DMS53 treated with DMSO at 0.1 percent for 48 hours (cell line): ENCODE data around the gene NSD2.
"Not testable (repeated sequence)": the region's sequence is repeated elsewhere in the genome, so short reads cannot be mapped to it uniquely, and the experiment has no call there.

Source experiments
- DNase-seq: peaks from one replicate; lab custom pipeline; 2025; ENCODE audit not compliant: unreplicated experiment; lab: John Stamatoyannopoulos, UW

The NSD2 gene

GRCh38 chr4:1870578-1871443 is at the start of gene NSD2:
NSD2 (plus strand) TSS chr4:1871393; CDS start chr4:1900655, 29,262 bp downstream.
- DNase-seq = peak; percentile 94

DNA sequence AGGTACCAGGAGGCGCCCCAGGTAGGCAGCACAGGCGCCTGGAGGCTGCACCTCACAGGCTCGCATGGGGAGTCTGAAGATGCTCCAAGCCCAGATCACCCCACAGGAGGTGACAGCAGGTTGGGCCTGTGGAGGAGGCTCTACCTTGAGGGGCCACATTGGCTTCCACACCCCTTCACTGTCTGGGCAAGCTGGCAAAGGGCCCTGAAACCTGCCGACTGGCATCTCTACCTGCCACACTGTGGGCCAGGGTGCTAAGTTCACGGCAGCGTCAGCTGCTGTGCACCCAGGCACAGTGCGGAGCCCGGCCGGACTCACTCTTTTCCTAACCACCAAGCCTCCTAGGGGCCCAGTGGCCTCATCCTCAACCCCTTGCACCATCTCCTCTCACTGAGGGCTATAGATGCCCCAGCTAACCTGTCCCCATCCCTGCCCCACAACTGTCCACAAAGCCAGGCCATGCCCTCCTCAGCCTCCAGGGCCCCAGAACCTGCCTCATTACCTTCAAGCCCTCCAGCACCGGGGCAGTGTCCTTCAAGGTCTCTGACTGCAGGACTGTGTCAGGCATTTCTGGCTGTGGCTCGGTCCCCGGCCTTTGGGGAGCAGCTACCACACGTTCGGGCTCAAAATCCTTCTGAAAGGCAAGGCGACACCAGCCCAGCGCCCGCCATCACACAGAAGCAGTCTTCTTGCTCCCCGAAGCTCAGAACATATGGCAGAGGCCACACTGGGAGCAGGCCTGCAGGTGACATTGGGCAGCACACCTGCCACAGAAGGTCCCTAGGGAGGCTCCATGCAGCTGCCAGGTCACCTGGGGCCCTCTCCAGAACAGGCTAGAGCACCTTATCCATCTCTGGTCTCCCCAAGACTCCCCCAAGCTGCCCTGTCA is 49.3 kb upstream of the NSD2 start:
- no peak for DNase-seq

DNA sequence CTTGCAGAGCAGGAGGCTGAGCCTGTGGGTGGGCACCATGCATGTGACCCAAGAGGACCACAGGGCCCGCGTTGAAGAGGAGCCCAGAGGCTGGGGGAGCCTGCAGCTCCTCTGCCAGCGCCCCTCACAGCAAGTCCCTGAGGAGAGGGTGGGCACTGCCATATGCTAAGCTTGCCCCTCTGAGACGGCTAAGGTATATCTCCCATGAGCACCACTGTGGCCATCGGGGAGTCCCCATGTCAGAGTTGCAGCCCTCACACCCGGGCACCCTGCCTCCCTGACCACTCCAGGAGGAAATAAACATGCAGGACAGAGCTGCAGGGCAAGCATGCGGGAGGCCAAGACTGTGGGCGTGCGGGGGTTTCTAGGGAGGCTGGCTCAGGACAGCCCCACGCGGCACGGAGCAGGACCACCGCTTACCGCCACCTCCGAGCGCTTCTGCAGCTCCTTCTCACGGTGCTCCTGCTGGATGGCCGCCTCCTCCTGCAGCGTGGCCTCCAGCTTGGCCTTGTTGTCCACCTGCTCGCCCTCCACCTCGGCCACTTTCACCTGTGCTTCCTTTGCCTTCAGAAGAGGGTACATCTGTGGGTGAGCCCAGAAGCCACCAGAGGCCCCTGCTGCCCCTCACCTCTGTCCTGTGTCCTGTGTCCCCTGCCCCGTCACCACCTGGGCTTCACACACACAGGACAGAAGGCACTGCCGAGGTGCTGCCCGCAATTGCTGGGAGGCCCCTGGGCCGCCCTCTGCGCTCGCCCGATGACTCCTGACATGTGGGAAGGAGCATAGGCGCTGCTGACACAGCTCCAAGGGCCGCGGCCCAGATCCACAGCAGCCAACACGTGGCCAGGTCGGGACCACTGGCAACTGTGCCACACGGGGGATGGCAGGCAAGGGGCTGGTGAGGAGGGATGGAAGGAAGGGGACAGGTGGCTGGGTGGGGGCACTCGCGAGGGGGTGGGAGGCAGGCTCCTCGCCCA is 48.3 kb upstream of the NSD2 start:
- DNase-seq = no peak

DNA sequence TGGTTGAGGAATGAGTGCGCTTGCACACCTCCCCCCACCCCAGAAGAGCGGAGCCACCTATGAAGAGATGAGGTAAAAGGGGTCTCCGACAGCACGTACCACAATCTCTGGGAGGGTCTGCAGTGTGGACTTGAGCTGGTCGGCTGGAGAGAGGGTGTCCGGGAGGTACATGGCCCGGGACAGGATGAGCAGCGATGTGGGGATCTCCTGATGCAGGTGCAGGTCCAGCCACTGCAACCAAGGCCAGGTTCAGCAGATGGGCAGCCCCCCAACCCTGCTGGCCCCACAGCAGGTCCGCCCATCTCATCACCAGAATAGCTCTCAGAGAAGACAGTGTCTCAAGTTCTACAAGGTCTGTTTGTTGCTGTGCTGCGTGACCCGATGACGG is 47.7 kb upstream of the NSD2 start:
- no peak for DNase-seq

DNA sequence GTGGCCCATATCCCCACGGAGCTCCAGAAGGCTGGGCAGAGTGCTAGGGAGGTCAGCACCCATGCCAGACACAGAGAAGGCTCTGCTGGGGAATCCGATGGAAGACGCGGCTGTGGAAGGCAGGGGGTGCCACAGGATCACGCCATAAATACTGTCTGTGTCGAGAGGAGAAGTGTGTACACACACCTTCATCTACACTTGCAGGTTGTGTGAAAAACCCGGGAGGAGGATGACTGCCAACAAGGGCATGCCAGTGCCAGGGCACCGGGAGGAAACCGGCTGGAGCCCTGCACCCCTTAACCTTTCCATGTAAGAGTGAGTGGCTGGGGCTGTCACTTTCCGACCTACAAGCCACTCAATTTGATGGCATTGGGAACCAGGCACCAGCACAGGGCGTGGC is 46.4 kb upstream of the NSD2 start:
- DNase-seq = no peak

DNA sequence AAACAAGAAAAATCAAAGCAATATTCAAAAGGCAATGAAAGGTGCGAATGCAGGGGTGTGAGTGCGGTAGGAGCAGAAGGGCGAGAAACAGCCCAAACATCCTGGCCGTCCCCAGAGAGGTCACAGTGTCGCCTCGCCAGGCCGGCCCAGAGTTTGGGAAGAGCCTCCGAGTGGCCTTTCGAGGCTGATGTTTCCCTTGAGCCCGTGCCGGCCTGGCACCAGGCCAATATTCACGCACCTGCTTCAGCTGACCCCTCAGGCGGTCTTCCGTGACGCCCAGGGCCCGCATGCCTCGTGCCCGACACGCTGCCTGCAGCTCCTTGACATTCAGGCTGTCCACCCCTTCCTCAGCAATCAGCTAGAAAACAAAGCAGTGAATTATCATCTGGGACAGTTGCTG is 45.9 kb upstream of the NSD2 start:
- no peak for DNase-seq

DNA sequence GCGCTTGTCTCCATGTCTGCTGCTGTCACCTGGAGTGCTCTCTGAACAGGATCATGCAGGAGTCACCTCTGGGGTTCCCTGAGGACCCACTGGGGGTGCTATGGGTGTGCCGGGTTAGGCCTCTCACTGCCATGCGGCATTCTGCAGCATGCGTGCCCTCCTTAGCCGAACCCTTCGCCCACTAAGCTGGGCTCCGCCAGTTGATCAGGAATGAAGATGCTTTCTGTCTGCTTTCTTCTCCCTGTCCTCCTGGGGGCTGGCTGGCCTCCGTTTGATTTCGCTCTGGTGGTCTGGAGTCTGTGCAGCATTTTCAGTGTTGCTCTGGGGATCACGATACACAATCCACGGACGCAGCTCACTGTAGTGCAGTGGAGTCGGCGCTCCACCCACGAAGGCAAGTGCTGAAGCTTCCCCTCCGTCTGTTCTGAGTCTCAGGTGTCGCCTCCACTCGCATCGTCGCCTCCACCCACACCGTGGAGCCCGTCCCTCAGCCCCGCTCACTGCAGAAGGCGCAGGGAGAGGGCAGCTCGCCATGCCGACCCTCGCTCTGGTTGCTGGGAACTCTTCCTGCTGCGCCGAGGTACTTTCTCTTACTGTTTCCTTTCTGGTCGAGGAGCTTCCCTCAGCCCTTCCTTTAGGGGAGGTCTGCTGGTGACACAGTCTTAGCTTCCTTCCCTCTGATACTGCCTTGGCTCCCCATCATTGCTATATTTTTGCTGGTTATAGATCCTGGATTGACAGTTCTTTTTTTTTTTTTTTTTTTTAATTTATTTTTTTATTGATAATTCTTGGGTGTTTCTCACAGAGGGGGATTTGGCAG is 44.5 kb upstream of the NSD2 start:
- DNase-seq = no peak

DNA sequence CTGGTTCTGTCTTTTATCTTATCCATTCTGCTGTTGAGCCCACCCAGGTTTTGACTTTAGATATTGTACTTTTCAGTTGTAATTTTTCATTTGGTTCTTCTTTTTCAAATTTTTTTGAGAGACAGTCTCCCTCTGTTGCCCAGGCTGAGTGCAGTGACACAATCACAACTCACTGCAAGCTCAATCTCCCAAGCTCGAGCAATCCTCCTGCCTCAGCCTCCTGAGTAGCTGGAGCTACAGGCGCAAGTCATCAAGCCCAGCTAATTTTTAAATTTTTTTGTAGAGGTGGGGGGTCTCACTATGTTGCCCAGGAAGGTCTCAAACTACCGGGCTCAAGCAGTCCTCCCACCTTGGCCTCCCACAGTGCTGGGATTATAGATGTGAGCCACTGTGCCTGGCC is 41.0 kb upstream of the NSD2 start:
- no peak for DNase-seq

DNA sequence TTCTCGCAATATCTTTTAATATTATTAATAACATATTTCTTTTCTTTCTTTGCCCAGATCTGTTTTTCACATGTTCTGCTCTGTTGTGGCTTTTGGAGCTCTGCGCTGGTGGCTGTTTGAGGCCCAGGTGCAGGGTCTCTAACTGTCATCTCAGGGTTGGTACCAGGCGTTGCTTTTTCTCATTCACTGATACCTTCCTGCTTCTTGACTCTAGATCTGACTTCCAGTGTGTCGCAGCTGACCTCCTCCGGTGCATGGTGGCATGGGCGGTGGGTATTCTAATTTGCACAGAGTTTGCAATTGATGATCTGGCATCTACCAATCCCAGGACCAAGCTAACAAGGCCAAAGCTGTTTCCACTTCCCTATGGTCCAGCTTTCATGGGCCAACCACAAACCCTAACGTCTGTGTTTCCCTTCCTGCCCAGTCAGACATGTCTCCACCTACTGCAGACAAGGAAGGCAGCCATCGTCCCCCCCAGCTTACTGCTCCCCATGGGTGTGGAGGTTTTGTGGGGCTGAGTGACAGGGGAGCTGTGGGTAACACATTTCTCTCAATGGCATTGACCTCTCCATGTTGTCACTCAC is 40.5 kb upstream of the NSD2 start:
- DNase-seq = no peak

GRCh38 chr4:1831331-1831730 is 39.9 kb upstream of the NSD2 start:
- no peak for DNase-seq

DNA sequence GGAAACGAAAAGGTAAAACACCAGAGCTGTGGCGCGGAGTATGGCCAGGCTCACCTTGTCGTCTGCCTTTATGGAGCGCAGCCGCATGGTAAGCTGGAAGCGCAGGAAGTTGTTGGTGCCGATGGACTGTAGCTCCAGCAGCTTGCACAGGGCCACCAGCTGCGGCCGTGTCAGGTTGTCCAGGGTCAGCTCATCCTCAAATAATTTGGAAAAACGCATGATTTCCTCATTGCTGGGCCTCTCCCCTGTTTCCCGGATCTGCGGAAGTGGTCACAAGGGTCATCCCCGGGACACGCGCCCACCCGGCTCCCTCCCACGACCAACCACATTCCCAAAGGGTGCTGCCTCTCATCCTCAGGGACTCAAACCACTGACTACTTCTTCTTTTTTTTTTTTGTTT is 38.5 kb upstream of the NSD2 start:
- DNase-seq = no peak

GRCh38 chr4:1833307-1834046 is 37.7 kb upstream of the NSD2 start:
- DNase-seq = no peak

GRCh38 chr4:1834047-1834775 is 37.0 kb upstream of the NSD2 start:
- no peak for DNase-seq

- DNase-seq = not testable (repeated sequence)
Measured at GRCh38 chr4:1835836-1836235, 35.4 kb upstream of the NSD2 start.

GRCh38 chr4:1836650-1837049 is 34.5 kb upstream of the NSD2 start:
- no peak for DNase-seq

DNA sequence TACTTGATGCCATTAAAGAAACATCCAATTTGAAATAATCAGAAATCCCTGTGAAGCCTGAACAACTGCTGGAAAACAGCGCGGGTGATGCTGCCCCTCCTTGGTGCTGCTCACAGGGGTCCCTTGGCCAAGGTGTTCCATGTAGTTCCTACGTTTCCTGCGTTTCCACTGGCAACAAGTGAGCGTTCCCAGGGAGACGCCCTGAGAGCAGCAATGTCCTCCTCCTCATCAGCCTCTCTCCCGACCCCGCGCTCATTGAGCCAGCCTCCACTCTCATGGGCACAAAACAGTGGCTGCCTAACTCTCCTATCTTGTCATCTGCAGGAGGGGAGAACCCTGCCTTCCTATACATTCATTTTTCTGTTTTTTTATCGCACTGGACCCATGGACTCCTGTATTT is 34.1 kb upstream of the NSD2 start:
- DNase-seq = no peak

DNA sequence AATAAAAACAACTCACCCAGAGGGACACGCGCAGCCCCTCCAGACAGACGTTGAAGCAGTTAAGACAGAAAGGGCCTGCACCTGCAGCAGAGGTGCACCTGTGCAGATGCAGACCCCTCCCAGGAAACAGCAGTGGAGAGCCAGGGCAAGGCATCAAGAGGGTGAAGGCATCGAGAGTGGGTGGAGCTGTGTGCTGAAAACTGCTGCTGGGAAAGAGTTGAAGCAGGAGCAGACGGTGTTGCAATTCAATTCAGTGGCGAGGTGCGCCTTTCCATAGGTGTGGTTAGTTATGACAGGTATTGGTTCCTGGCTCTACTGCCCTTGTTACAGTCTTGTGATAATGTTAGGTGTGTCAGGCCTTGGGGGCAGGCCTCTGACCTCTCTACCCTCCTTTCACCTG is 31.9 kb upstream of the NSD2 start:
- DNase-seq = no peak

DNA sequence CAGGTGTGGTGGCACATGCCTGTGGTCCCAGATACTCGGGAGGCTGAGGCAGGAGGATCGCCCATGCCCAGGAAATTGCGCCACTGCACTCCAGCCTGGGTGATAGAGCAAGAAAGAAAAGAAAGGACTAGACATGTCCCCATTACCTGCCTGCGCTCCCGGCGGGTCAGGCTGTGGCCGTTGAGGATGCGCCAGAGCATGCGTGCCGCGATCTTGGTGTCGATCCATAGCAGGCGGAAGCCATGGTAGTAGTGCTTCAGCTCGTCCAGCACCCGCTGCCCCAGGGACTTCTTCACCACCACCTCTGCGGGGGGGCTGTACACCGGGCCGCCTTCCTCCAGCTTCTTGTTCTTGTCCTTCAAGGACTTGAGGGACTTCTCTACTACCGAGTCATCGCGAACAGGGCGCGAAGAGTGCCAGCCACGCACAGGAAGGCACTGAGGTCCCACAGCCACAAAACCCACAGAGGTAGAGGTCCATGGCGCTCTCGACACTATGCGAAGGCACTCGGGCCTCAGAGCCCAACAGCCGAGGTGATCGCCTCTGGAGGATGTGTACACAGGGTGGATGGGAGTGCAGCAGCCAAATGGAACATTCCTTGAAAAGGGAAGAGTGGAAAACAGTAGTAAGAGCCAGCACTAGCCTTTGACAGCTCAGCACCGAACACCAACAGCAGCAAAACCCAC is 29.8 kb upstream of the NSD2 start:
- no peak for DNase-seq
